HL-60 (cell line): ENCODE measurements around the gene TUBA1C.
A peak's percentile ranks its signal among the peaks of the same experiment; 100 is the strongest.

Source experiments
- DNase-seq, 2 experiments: peaks; one replicate each; pipeline ENCODE4 v3.0.0-alpha.2; 2010 to 2020; ENCODE audit warnings: low read depth in 1 of 2, low spot score in 1 of 2
- H3K27ac ChIP-seq: fragments of 250-450 bp; sonication (Bioruptor Pico); replicated peaks from 2 replicates; pipeline ENCODE4 v1.5.1; 2020; ENCODE audit warnings: mild to moderate bottlenecking, moderate library complexity
- H3K27me3 ChIP-seq: fragments of 250-450 bp; sonication (Bioruptor Pico); 2 replicates; pipeline ENCODE4 v1.5.1; 2021; ENCODE audit warnings: mild to moderate bottlenecking, moderate library complexity; ENCODE audit not compliant: insufficient read depth, poor library complexity, severe bottlenecking
- H3K4me3 ChIP-seq: replicated peaks from 2 replicates; pipeline ENCODE4 v1.5.1; 2011; ENCODE audit warnings: mild to moderate bottlenecking, control low read depth, low read length; ENCODE audit not compliant: insufficient read depth
- GABPA ChIP-seq: IDR thresholded peaks from 2 replicates; pipeline ENCODE4 v1.6.1; 2012; ENCODE audit warnings: low read depth
- POLR2AphosphoS5 ChIP-seq: IDR thresholded peaks from 2 replicates; pipeline ENCODE4 v1.6.1; 2012; ENCODE audit warnings: low read depth
- SPI1 ChIP-seq: IDR thresholded peaks from 2 replicates; pipeline ENCODE4 v1.6.1; 2012; ENCODE audit warnings: low read depth, mild to moderate bottlenecking, borderline replicate concordance
- TF ChIP-seq, protein P1 (sequence below): IDR thresholded peaks from 2 replicates; pipeline ENCODE4 v1.6.1; 2012; ENCODE audit warnings: low read depth; ENCODE audit not compliant: insufficient replicate concordance
- TF ChIP-seq, protein P2 (sequence below): IDR thresholded peaks from one replicate; pipeline ENCODE4 v1.5.1; 2011; ENCODE audit warnings: low read length, control low read depth, inconsistent platforms; ENCODE audit not compliant: insufficient read depth

TUBA1C gene

DNA sequence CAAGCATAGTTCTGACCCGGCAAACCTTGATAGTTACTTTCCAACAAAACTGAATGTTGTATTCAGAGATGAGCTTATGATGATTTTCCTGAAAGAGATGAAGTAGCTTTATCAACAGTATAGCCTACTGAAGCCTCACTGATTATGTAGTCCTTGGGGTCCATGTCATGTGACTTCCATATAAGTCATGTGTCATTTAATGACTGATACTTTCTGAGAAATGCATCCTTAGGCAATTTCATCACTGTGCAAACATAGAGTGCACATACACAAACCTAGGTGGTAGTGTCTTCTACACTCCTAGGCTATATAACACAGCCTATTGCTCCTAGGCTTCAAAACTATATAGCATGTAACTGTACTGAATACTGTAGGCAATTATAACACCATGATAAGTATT is 28.5 kb upstream of the TUBA1C start:
- DNase-seq, result peak in 1 of 2 experiments; percentile 45
- H3K27me3 ChIP-seq, result no peaks in the 10 kb centered on the region
- H3K4me3 ChIP-seq, result no peak overlapping the region
- no peak overlapping the region for H3K27ac ChIP-seq
- no peak for TF ChIP-seq SPI1
- TF ChIP-seq, protein P1, sequence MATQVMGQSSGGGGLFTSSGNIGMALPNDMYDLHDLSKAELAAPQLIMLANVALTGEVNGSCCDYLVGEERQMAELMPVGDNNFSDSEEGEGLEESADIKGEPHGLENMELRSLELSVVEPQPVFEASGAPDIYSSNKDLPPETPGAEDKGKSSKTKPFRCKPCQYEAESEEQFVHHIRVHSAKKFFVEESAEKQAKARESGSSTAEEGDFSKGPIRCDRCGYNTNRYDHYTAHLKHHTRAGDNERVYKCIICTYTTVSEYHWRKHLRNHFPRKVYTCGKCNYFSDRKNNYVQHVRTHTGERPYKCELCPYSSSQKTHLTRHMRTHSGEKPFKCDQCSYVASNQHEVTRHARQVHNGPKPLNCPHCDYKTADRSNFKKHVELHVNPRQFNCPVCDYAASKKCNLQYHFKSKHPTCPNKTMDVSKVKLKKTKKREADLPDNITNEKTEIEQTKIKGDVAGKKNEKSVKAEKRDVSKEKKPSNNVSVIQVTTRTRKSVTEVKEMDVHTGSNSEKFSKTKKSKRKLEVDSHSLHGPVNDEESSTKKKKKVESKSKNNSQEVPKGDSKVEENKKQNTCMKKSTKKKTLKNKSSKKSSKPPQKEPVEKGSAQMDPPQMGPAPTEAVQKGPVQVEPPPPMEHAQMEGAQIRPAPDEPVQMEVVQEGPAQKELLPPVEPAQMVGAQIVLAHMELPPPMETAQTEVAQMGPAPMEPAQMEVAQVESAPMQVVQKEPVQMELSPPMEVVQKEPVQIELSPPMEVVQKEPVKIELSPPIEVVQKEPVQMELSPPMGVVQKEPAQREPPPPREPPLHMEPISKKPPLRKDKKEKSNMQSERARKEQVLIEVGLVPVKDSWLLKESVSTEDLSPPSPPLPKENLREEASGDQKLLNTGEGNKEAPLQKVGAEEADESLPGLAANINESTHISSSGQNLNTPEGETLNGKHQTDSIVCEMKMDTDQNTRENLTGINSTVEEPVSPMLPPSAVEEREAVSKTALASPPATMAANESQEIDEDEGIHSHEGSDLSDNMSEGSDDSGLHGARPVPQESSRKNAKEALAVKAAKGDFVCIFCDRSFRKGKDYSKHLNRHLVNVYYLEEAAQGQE, result no peak
- no peak for TF ChIP-seq GABPA
- TF ChIP-seq, protein P2, sequence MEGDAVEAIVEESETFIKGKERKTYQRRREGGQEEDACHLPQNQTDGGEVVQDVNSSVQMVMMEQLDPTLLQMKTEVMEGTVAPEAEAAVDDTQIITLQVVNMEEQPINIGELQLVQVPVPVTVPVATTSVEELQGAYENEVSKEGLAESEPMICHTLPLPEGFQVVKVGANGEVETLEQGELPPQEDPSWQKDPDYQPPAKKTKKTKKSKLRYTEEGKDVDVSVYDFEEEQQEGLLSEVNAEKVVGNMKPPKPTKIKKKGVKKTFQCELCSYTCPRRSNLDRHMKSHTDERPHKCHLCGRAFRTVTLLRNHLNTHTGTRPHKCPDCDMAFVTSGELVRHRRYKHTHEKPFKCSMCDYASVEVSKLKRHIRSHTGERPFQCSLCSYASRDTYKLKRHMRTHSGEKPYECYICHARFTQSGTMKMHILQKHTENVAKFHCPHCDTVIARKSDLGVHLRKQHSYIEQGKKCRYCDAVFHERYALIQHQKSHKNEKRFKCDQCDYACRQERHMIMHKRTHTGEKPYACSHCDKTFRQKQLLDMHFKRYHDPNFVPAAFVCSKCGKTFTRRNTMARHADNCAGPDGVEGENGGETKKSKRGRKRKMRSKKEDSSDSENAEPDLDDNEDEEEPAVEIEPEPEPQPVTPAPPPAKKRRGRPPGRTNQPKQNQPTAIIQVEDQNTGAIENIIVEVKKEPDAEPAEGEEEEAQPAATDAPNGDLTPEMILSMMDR, result no peak
- no peak for TF ChIP-seq POLR2AphosphoS5

DNA sequence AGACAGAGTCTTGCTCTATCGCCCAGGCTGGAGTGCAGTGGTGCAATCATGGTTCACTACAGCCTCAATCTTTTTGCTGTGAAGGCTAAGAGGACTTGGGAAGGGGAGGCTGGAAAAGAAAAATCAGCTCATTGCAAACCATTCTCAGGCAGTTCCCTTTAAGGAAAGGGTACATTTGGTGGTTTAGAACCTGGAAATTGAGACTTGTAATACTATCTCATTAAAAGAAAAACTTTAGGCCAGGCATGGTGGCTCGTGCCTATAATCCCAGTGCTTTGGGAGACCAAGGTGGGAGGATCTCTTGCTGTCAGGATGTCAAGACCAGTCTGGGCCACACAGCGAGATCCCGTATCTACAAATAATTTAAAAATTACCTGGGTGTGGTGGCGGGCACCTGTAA is 21.3 kb upstream of the TUBA1C start:
- H3K27me3 ChIP-seq, result no peaks in the 10 kb centered on the region
- H3K4me3 ChIP-seq, result no peak overlapping the region
- no peak for DNase-seq
- no peak overlapping the region for H3K27ac ChIP-seq
- TF ChIP-seq POLR2AphosphoS5 (no peak), GABPA (no peak), SPI1 (no peak)
- TF ChIP-seq, protein P1, result no peak
- TF ChIP-seq, protein P2, result no peak

DNA sequence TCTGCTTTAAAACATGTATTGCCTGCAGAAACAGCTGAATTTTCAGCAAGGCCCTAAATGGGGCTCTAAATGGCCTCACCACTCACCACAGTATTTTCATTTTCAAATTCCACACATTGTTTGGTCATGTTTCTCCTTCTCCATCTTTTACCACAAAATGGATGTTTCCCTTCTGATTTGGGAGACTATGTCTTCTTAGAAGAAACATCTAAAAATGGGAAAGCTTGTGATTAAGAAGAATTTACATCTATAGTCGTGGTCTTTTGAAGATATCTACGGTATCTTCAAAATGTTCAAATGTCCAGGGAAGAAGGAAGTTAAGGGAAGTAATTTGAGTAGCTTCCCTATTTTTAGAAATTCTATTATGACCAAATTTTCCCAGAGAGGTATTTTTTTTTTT is 20.7 kb upstream of the TUBA1C start:
- no peaks in the 10 kb centered on the region for H3K27me3 ChIP-seq
- H3K4me3 ChIP-seq, result no peak overlapping the region
- no peak overlapping the region; the same call in 1 of the 2 replicates for H3K27ac ChIP-seq
- TF ChIP-seq SPI1, result no peak
- no peak for TF ChIP-seq POLR2AphosphoS5
- TF ChIP-seq, protein P1, result no peak
- no peak for TF ChIP-seq GABPA
- TF ChIP-seq, protein P2, result no peak
- no peak for DNase-seq
